HepG2 (cell line): Measurements from ENCODE around the gene LSM12. TPM values are rescaled to one million over a fixed set of nuclear protein-coding genes. Genes with fewer than 3 reads are reported as not detected.
A peak's percentile ranks its signal among the peaks of the same experiment; 100 is the strongest.

ENCODE experiments used
- NRL ChIP-seq: sonication (generic); formaldehyde crosslinking; IDR thresholded peaks from 2 replicates; pipeline ENCODE4 v1.5.0; 2020; ENCODE audit warnings: missing genetic modification reagents, mild to moderate bottlenecking, moderate library complexity, borderline replicate concordance
- PITX1 ChIP-seq: sonication (generic); formaldehyde crosslinking; IDR thresholded peaks from 2 replicates; pipeline ENCODE4 v1.5.1; 2020; ENCODE audit warnings: mild to moderate bottlenecking, missing genetic modification reagents
- POLR2A ChIP-seq, 2 experiments: IDR thresholded peaks; 2 replicates each; pipeline ENCODE4 v1.6.1; 2011; ENCODE audit warnings: low read depth in 2 of 2, low read length in 2 of 2, mild to moderate bottlenecking in 1 of 2, moderate library complexity in 1 of 2; ENCODE audit not compliant: insufficient read depth in 1 of 2
- TEAD3 ChIP-seq: optimal IDR thresholded peaks from 2 replicates; pipeline ENCODE3; 2016; ENCODE audit warnings: borderline replicate concordance
- ZMAT3 ChIP-seq: sonication (generic); formaldehyde crosslinking; conservative IDR thresholded peaks from 2 replicates; pipeline ENCODE4 v1.7.0; 2021; ENCODE audit warnings: missing genetic modification reagents
- ZNF318 ChIP-seq: sonication (generic); formaldehyde crosslinking; IDR thresholded peaks from 2 replicates; pipeline ENCODE4 v1.4.0; 2020; ENCODE audit warnings: mild to moderate bottlenecking, missing genetic modification reagents
- polyA plus RNA-seq, 8 experiments: library from polyadenylated mRNA; depleted of rRNA in 3 of 8; stranded (reverse) in 7 of 8; unstranded in 1 of 8; fragments of >200 nt; fragmentation: Illumina TruSeq in 4 of 8; extraction: Trizol in 4 of 8; gene quantifications; 2 replicates each; pipeline versions ENCODE4 v1.2.1 to v1.2.3, GENCODE V29; 2011 to 2016; ENCODE audit warnings: low read depth in 4 of 8, missing spikeins in 1 of 8, mixed read lengths in 1 of 8; ENCODE audit not compliant: insufficient read depth in 1 of 8
- total RNA-seq, 5 experiments: library from RNA; depleted of rRNA; stranded (reverse); fragments of >200 nt; fragmentation: Illumina TruSeq; extraction: Trizol; gene quantifications; 2 replicates each; pipeline ENCODE4 v1.2.3, GENCODE V29; 2016; ENCODE audit warnings: low read depth in 1 of 5

The LSM12 gene
- total and polyA plus RNA-seq, 2 of the 13 experiments (the other 11 are each of a cell fraction or from before 2014, with no cell fraction given), result 52.8 to 55.7 TPM

GRCh38 chr17:44097110-44097958 is 30.9 kb upstream of the LSM12 start (continued):
- TF ChIP-seq ZNF318 (CRISPR knock-in tag) (peak; percentile 60; the same call in 1 of the 2 replicates), ZMAT3 (CRISPR knock-in tag) (peak; percentile 58; the same call in 1 of the 2 replicates), TEAD3 (peak; percentile 66), PITX1 (0 out of 2 replicates have a peak, but pooled peaks have one; percentile 29), POLR2A (IDR thresholded peaks at IDR 0.05; ENCODE audit: insufficient read depth in 1 of 2, low read depth in 2 of 2, low read length in 2 of 2) (0 out of 4 replicates have a peak, but pooled peaks of 1 of the 2 experiments have one; percentile 13), NRL (peak; percentile 20; the same call in 1 of the 2 replicates)
